DLD1 (cell line): ENCODE data around the gene HMGN1.
"Not testable (repeated sequence)": the region's sequence is repeated elsewhere in the genome, so short reads cannot be mapped to it uniquely, and the experiment has no call there.

Experiments
- in situ Hi-C: cut with HindIII; loops from 2 replicates; pipeline ENCODE4 v1.10.0; 2017; ENCODE audit warnings: low sequenced_read_pairs

HMGN1 gene, protein sequence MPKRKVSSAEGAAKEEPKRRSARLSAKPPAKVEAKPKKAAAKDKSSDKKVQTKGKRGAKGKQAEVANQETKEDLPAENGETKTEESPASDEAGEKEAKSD

DNA sequence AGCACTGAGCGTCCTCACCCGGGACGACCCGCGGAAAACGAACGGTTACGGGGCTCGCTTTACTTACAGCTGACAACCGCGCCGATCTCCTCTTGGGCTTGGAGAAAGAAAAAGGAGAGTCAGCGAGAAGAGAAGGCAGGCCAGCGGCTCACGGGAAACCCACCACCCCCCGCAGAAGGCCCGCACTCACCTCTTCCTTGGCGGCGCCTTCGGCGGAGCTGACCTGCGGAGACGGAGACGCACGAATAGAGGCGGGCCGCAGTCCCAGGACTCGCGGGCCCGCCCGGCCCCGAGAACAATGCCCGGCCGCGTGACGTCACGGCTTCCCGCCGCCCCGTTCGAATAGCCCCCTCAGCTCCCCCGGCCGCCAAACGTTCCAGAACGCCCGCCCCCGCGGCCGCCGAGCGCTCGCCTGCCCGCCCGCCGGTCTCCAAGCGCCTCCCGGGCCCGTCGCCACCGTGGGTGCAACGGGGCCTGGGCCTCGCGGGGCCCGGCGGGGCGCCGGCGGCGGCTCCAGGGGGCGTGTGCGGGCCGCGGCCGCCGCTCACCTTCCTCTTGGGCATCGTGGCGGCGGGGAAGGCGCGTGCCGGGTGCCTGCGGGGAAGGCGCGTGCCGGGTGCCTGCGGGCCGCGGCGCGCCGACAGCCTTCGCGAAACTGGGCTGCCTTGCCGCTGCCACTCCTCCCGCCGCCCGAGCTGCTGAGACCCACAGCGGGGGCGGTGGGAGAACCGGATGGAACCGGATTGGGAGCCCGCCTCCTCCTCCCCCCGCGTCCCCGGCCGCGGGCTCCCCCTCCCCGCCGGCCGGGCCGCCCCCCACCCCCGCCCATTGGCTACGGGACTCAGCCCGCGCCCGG, at the start of gene HMGN1:
TSS of gene HMGN1 (minus strand) at position 734 of the 856 bp plus-strand sequence. CDS start at position 563, 171 bp downstream.
- in situ Hi-C loops, result no loop called here

DNA sequence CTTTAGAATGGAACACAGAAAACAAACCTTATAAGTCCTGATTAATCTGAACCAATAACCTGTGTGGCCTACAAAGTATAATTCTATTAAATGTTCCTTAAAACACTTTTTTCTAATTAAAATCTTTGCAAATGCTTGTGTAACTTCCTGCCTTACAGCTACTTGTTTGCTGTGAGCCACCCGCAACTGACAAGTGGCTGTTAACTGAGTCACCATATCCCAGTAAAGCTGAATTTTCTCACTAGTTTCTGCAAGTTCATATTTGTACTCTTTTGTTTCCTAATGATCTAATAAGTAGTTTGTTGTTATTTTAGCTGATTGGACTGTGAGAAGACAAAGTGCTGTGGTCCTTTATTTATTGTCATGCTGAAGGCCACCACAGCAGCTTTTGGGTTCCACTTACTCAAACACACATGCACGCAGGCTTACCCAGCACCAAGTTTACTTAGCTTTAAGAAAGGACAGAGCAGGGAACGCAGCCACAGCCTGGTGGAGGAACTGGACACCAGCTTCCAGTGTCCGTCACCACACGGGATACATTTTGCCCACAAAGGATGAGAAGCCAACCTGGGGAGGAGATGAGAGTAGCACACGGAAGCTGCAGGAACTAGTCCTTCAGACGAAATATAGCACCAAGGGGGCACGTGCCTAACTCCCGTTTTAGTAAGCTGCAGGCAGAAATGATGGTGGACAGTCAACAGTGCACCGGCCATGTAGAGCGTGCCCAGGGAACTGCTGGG, 48.9 kb upstream of the HMGN1 start:
- in situ Hi-C loops, result no loop called here

DNA sequence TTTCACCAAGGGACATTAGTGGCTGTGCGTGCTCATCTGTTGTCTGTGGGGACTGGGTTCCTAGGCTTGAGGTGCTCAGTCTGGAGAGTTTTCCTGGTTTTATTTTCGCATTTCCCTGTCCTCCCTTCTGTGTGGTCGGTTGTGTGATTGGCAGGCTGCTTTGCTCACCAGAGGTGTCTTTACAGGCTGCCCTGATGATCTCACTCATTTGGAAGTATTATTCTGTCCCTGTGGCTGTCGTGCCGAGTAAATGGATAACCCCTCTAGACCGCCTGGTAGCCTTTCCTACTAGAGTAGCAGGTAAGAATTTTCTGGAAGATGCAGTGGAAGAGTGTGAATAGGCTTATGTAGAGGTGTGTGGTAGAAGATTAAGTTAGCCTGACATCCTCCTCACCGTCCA, 44.1 kb upstream of the HMGN1 start:
- in situ Hi-C loops, result no loop called here

DNA sequence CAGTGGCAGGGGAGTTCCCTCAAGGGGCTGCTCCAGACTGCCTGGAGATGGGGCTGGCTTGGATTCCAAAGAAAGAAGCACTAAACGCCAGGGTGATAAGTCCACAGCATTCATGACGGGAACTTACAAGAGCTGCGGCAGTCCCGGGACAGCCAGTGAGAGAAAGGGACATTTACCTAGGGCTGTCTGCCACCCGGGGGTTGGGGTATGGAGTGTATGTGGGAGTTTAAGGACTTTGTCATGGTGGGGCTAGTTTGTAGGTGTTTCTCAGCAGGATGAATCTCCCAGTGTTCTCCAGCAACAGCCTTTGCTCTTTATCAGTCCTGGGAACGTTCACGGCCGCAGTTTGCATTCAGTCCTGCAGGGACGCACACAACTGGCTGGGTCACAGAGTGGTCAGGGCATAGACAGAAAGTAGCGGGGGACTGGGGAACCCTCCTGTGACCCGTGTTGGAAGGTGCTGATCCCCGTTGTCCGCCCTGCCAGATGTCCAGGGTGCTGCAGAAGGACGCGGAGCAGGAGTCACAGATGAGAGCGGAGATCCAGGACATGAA, 41.4 kb upstream of the HMGN1 start:
- in situ Hi-C loops, result no loop called here

DNA sequence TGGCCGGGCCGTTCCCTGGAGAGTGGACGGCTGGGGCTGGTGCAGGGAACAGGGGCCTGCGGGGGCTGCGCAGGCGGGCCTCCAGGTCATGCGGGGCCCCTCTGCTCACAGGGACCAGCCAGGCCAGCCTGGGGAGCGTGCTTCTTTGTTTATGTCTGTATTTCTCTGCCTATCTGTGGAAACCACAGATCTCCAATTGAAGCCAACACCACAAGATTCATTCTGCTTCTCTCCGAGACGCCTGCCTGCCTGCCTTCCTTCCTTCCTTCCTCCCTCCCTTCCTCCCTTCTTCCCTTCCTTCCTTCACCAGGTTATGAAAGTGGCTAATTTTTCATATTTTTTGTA, 39.9 kb upstream of the HMGN1 start:
- in situ Hi-C loops, result no loop called here

DNA sequence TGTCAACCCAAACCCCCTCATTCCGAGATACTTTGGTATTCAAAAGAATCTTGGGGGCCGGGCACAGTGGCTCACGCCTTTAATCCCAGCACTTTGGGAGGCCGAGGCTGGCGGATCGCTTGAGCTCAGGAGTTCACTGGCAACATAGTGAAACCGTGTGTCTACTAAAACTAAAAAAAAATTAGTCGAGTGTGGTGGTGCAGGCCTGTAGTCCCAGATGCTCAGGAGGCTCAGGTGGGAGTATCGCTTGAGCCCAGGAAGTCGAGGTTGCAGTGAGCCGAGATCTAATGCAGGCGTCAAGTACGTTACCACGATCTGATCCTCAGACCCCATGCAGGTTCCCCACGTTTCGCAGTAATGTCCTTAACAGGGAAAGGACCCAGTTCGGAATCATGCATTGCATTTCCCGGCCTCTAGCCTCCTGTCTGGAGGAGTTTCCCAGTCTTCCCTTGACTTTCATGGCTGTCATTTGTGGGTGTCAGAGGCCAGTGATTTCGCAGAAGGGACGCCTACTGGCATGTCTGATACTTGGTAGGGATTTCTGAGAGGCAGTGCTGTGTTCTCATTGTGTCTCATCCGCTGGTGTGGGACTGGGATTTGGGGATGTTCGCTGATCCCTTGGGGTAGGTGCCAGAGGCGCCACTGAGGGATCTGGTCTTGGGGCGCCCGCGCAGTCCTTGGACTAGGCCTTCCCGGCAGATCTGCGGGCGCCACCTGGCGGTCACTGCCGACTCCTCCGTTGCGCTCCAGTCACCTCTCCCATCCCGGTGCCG, 39.3 kb upstream of the HMGN1 start:
- in situ Hi-C loops, result no loop called here

DNA sequence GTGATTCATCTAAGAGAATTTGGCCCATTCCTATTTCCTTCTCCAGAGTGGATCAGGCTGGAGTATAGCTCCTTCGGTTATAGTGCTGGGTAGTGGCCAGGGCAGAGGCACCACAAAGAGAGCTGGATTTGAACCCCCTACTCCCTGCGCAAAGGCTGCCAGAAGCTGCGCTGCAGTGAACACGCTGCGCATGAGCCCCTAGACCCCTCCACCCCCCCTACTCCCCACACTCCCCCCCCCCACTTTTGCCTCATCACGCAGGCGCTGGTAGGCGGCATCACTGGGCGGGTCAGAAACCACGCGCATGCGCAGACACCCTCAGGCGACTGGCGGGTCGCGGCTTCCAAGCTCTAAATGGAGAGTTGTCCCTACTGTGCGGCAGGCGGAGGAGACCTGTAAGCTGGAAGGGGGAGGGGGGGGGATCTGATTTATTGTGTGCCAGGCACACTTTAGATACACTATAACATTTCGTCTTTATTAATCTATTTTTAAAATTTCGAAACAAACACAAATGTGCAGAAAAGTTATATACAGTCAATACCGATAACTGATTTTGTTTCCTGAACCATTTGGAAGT, 38.7 kb upstream of the HMGN1 start:
- in situ Hi-C loops, result no loop called here

DNA sequence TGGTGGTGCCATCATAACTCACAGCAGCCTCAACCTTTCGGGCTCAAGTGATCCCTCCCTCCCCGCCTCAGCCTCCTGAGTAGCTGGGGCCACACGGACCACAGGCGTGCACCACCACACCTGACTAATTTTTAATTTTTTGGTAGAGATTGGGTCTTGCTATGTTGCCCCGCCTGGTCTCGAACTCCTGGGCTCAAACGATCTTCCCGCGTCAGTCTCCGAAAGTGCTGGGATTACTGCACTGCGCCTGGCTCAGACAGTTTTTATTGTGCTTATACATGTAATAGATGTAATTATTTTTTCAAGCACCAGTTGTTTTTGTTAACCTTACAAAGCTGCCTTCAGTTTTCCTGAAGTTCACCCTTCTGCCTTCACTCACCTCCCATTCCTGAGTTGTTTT, 38.0 kb upstream of the HMGN1 start:
- in situ Hi-C loops, result no loop called here

DNA sequence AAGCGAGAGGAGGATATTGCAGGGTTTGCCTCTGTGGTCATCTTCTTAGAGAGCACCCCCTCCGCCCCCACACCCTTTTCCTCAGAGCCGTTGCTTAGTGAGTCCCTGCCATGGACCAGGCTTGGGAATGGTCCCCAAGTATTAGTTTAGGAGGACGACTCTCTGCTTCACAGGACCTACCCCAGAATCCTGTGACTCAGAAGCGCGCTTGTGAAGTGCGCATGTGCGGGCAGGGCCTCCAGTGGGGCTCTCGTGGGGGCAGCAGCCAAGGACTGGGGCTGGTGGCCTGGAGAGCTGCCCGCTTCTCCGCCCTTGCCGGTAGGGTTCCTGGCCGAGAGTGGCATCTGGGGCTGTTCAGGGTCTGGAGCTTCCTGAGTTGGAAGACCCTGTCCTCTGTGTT, 37.3 kb upstream of the HMGN1 start:
- in situ Hi-C loops, result no loop called here

DNA sequence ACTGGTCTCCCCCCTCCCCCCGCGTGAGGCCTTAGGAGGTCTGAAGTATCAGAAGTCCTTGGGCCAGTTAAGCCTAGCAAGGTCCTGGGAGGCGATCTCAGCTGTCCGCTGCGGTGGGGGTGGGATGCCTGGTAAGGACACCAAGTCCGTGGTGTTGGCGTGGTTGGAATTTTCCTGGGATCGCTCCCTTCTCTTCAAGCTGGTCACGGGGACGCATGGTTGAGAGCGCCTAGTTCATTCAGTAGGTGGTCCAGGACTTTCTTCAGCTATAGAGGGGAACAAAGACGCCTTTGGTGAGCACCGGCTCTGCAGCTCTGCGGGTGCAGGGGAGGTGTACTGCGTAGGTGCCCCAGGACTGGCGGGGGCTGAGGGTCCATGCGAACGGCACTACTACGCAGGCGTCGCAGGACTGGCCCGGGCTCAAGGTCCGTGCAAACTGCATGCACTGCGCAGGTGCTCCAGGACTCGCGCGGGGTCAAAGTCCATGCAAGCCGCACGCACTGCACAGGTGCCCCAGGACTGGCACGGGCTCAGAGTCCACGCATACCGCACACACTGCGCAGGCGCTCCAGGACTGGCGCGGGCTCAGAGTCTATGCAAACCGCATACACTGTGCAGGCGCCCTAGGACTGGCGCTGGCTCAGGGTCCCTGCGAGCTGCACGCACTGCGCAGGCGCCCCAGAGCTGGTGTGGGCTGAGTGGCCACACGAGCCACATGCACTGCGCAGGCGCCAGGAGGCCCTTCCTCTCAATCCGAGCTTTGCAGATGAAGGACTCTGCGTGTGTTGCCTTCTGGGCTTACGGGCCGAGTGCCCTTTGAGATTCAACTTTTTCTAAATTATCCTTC, 36.6 kb upstream of the HMGN1 start:
- in situ Hi-C loops, result no loop called here

DNA sequence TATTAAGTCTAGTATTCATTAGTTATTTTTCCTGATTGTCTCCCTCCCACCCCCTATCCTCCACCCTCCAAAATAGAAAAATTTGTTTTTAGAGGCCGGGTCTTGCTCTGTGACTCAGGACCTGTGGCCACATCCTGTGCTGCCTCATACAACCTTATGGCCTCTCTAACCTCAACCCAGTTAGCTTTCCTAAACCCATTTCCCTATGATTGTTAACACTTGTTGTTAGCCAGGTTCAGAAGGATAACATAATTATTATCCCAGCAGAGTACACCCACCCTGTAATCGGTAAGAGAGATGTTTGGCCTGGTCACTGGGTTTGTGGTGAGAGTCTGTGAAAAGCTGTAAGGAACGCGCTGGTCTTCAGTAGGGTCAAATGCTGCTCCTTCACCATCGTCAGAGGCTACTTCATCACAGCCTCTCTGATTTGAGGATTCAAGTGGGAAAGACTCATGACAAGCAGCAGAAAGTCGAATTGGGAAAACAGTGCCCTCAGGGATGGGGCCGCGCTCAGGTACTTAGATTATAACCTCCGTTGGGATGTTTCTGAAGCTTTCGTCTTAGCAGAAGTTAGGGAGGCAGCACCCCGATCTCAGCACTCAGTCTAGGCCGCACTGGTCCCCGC, 35.9 kb upstream of the HMGN1 start:
- in situ Hi-C loops, result no loop called here

DNA sequence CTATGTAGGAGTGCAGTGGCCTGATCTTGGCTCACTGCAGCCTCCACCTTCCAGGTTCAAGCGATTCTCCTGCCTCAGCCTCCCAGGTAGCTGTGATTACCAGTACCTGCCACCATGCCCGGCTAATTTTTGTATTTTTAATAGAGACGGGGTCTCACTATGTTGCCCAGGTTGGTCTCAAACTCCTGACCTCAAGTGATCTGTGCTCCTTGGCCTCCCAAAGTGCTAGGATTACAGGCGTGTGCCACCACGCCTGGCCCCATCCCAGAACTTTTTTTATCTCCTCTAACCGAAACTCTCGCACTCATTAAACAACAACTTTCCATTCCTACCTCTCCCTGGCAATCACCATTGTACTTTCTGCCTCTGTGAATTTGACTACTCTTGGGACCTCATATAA, 33.2 kb upstream of the HMGN1 start:
- in situ Hi-C loops, result not testable (repeated sequence)

DNA sequence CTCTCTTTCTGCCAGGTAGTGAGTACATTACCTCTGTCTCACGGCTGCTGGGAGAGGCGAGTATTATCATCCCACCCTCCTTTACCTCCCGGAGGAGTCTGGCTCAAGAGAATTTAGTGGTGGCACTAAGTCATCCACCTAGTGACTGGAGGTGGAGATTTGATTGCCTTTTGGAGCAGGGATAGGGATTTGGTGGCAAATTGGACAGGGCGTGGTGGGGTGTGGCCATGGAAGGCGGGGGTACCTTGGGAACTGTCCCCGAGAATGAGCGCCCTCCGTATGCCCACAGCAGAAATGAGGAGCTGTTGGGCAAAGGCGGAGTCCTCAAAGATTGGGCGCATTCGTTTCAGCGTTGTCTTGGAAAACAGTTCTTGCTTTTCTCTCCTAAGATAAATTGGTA, 32.1 kb upstream of the HMGN1 start:
- in situ Hi-C loops, result no loop called here

DNA sequence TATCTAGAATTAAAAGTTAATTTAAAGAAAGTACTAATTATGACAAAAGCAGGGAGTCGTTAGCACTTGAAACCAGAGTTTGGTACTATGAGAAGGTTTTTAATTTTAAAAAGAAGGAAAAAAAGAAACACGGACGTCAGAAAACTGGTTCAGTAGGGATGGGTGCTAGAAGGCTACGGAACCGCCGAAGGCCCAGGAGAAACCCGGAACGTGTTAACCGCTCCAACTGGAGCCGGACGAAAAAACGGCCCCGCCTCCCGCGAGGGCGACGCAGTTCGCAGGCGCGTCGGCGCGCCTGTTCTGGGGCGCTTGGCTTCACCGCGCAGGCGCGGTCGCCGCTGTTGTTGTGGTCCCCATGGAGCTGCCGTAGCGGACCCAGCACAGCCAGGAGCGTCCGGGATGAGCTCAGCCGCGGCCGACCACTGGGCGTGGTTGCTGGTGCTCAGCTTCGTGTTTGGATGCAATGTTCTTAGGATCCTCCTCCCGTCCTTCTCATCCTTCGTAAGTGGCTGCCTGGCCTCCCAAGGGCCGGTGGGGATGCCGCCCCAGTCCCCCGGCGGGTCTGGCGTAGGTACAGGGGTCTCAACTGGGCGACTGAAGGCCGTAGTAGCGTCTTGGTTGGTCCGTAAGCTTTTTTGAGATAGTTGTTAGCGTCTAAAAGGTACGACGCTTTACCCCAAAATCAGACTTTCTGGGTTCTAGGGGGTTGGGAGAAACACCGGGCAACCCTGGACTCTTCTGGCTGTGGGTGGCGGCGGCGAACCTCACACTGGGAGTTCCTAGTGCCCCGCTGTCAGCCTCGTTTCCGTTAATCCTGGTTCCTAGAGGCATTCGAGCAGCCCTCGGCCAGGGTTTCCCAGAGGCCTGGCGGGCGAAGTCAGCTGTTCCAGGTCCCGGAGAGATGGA, 31.4 kb upstream of the HMGN1 start:
- in situ Hi-C loops, result no loop called here

DNA sequence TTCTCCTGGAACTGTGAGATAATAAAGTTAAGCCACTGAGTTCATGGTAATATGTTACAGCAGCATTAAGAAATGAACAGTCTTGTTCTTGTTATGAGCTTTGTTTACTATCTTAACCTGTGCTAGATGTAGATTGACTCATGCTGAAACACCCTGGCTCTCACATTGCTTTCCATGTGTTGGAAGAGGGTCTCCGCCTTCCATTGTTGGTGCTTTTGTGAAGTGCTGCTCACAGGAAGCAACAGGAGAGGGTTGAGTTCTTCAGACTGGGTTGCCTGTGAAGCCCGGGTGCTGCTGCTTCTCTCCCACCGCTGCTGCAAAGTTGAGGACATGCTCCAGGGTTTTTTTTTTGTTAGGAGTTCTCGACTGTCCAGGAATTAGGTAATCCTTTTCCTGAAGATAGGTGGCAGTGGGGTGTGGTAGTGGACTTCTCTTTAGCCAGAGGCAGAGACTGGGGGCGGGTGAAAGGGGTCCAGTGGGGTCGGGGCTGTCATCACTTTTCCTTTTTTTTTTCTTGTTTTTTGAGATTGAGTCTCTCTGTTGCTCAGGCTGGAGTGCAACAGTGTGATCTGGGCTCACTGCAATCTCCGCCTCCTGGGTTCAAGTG, 28.7 kb upstream of the HMGN1 start:
- in situ Hi-C loops, result no loop called here

DNA sequence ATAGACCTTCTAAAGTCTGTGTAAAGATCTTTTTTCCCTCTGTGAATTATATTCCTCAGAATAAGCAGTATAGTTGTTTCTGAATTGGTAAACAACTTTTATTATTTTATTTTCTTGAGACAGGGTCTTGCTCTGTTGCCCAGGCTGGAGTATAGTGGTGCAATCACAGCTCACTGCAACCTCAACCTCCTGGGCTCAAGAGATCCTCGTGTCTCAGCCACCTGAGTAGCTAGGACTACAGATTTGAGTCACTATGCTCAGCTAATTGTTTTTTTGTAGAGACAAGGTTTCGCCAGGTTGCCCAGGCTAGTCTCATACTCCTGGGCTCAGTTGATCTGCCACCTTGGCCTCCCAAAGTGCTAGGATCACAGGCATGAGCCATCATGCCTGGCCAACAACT, 26.6 kb upstream of the HMGN1 start:
- in situ Hi-C loops, result no loop called here

DNA sequence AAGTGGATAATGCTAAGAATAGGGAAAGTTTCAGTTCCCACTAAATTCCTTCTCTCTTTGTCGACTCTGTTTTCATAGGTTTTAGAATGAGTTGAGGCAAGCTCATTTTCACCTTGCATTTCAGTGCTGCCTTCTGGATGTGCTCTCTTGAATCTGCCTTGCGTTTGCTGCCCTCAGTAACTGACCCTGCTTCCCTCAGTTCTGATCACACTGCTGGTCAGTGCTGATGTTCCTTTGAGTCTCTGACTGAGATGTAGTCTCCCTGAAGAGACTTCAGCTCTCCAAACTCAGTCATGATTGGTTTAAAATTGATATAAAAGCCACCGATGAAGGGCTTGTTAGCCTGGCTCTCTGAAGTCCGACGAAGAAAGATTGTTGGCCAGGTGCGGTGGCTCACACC, 25.2 kb upstream of the HMGN1 start:
- in situ Hi-C loops, result no loop called here

DNA sequence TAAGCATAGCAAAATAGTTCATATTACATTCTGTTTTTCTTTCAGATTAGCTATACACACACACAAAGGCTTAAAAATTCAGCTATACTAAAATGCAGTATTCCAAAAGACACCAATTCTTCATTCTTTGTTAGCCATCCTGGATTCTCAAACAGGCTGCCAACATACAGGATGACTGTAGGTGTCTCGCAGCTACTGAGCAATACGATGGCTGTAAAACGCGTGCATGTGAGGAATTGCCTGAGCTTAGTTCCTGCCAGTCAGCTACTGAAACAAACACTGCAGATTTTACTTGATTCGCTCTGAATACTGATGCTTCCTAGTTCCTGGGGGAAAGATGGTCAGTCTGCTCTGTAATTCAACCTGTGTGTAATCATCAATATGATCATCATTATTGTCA, 24.7 kb upstream of the HMGN1 start:
- in situ Hi-C loops, result no loop called here
